Pancreas (tissue), 10 donors: ENCODE results near the gene MTMR10. TPM values are rescaled to one million over a fixed set of nuclear protein-coding genes. Genes with fewer than 3 reads are reported as not detected.

Experiments used
- ATAC-seq, 4 donors: fragments of 200-7000 bp; cut with Tn5 transposase; one replicate each; pipeline versions ENCODE4 v1.8.0 to v1.9.1; 2020; ENCODE audit warnings: mild to moderate bottlenecking in 4 of 4, moderate library complexity in 4 of 4
- DNase-seq, 6 donors: peaks; one replicate each; pipeline ENCODE4 v3.0.0-alpha.2; 2020
- FAIRE-seq: peaks from 2 replicates; lab custom pipeline; 2012; peaks lifted over from hg19 to GRCh38; lab: Jason Lieb, UNC
- H3K27ac ChIP-seq, 4 donors: fragments of 200-600 bp; sonication (generic); 1 replicate in 3 of 4; 2 replicates in 1 of 4; pipeline versions ENCODE4 v1.5.0 to v1.8.0; 2020
- H3K27me3 ChIP-seq, 4 donors: fragments of 200-600 bp; one replicate each; pipeline ENCODE4 v1.8.0; 2021
- H3K36me3 ChIP-seq, 3 donors: fragments of 200-600 bp; sonication (generic) in 1 of 3; one replicate each; pipeline versions ENCODE4 v1.5.0 to v1.8.0; 2020 to 2021
- H3K4me1 ChIP-seq, 3 donors: fragments of 200-600 bp; one replicate each; pipeline ENCODE4 v1.8.0; 2021
- H3K4me3 ChIP-seq, 4 donors: fragments of 200-600 bp; sonication (generic) in 2 of 4; one replicate each; pipeline versions ENCODE4 v1.5.0 to v1.8.0; 2020 to 2021
- H3K9me3 ChIP-seq, 4 donors: fragments of 200-600 bp; one replicate each; pipeline ENCODE4 v1.8.0; 2021
- WGBS, 2 donors: extraction: QIAGEN DNeasy Blood & Tissue Kit; methylation state at CpG; one replicate each; pipeline ENCODE4 v1.1.7; 2013; 5-methylcytosine and 5-hydroxymethylcytosine counted together
- intact Hi-C, 3 donors: fragments of 100-400 bp; cut with DNase I; formaldehyde crosslinking; loops; one replicate each; pipeline versions ENCODE4 v1.11.1 to v1.14.2; 2022
- polyA plus RNA-seq, 2 donors: library from polyadenylated mRNA; stranded (reverse); fragments of 200-250 nt; gene quantifications; one replicate each; pipeline ENCODE4 v1.2.3, GENCODE V29; 2013
- total RNA-seq, 6 donors: library from RNA; stranded (reverse); fragmentation: NEBNext Ultra II Directional in 4 of 6; extraction: Animal tissue kit (Norgen Biotek cat#: 25700) in 4 of 6; gene quantifications; one replicate each; pipeline versions ENCODE4 v1.2.1 to v1.2.4, GENCODE V29; 2021 to 2023
- TF ChIP-seq, protein P1 (sequence below), 4 donors: fragments of 200-600 bp; sonication (generic) in 3 of 4; IDR thresholded peaks; one replicate each; pipeline versions ENCODE4 v1.5.0 to v1.8.0; 2021; ENCODE audit warnings: antibody characterized with exemption in 4 of 4
- donor health status: healthy with polysubstance abuse.
- donor health status: DM: no; HTN: no; CAD: no; lungs with moderate emphysema.
- donor health status: DM: no; HTN: no; CAD: no.
- donor health status: control.
- donor health status: control.
- donor health status: Bipolar disorder and iron deficiency.
- donor health status: DM: yes; HTN: yes; CAD: no.
- donor health status: DM: no; HTN: no; CAD: no.
- donor health status: DM: no; HTN: no; CAD: no.
- donor health status: DM: yes; HTN: yes; CAD: no.

The MTMR10 gene, protein sequence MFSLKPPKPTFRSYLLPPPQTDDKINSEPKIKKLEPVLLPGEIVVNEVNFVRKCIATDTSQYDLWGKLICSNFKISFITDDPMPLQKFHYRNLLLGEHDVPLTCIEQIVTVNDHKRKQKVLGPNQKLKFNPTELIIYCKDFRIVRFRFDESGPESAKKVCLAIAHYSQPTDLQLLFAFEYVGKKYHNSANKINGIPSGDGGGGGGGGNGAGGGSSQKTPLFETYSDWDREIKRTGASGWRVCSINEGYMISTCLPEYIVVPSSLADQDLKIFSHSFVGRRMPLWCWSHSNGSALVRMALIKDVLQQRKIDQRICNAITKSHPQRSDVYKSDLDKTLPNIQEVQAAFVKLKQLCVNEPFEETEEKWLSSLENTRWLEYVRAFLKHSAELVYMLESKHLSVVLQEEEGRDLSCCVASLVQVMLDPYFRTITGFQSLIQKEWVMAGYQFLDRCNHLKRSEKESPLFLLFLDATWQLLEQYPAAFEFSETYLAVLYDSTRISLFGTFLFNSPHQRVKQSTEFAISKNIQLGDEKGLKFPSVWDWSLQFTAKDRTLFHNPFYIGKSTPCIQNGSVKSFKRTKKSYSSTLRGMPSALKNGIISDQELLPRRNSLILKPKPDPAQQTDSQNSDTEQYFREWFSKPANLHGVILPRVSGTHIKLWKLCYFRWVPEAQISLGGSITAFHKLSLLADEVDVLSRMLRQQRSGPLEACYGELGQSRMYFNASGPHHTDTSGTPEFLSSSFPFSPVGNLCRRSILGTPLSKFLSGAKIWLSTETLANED
- total RNA-seq (10 to 100 TPM in 5 of 6 donors, 1 to 10 TPM in 1; 7.5 to 18.9 (median 12.0) TPM), polyA plus RNA-seq (10 to 100 TPM in 1 of 2 donors, 1 to 10 TPM in 1; 8.6 to 12.7 TPM)

DNA sequence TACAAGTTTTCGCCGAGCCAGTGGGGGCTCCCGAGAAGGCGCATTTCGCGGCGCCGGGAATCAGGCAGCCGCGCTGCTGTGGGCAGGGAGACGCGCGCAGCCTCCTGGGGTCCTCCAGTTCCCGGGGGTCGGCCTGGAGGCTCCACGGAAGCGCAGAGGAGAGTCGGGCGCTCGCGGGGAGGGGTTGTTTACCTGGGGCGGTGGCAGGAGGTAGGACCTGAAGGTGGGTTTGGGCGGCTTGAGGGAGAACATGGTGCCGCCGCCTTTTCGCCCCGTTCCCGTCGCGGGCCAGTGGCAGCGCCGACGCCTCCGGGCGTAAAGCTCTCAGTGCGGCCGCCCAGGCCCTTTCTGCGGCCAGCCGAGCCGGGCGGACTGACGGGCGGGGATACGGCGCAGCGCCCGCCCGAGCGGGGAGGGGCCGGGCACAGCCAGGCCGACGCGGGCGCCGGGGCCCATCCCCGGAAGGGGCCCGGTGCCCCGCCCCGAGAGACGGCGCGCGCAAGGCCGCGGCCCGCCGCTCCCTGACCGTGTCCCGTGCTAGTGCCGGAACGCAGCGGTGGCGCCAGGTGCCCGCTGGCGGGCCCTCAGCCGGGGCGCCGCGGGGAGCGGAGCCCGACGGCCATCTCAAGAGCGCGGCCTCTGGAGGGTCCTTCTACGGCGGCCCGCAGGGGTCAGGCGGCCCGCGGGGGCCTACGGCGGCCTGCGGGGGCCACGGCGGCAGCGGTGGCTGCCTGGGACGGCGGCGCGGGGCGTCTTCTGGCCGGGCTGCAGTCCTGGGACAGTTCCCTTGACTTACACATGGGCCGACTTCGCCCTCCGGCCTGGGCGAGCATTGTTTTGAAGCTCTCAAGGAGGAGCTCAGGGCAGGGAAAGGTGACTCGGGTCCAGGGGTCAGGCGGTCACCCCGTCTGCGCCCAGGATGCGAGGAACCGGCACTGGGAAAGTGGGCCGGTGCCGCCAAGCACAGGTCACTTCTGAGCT, at the start of gene MTMR10:
Gene MTMR10 (minus strand): TSS at position 374 of the 981 bp plus-strand sequence. CDS start 122 bp downstream, at position 252.
- ATAC-seq (peak; percentile 92 to 97 (median 95)), FAIRE-seq (no peak), DNase-seq (peak; percentile 72 to 89 (median 78))
- intact Hi-C loops = no loop called here
- H3K4me1 ChIP-seq = peaks cover 0 to 29% (median 17%) of the 10 kb centered on the region in 3 donors
- H3K27ac ChIP-seq = peak within 1 kb of the TSS; percentile 71 to 96 (median 90)
- no peaks in the 10 kb centered on the region for H3K27me3 ChIP-seq
- H3K9me3 ChIP-seq = no peaks in the 10 kb centered on the region
- H3K36me3 ChIP-seq = no peaks in the 10 kb centered on the region
- TF ChIP-seq, protein P1, sequence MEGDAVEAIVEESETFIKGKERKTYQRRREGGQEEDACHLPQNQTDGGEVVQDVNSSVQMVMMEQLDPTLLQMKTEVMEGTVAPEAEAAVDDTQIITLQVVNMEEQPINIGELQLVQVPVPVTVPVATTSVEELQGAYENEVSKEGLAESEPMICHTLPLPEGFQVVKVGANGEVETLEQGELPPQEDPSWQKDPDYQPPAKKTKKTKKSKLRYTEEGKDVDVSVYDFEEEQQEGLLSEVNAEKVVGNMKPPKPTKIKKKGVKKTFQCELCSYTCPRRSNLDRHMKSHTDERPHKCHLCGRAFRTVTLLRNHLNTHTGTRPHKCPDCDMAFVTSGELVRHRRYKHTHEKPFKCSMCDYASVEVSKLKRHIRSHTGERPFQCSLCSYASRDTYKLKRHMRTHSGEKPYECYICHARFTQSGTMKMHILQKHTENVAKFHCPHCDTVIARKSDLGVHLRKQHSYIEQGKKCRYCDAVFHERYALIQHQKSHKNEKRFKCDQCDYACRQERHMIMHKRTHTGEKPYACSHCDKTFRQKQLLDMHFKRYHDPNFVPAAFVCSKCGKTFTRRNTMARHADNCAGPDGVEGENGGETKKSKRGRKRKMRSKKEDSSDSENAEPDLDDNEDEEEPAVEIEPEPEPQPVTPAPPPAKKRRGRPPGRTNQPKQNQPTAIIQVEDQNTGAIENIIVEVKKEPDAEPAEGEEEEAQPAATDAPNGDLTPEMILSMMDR (IDR thresholded peaks at IDR 0.05) = no peak
- 0% methylated on average over 82 to 114 of the region's 114 CpGs for WGBS, 2 donors
- H3K4me3 ChIP-seq = peak within 1 kb of the TSS; percentile 63 to 93 (median 72)

DNA sequence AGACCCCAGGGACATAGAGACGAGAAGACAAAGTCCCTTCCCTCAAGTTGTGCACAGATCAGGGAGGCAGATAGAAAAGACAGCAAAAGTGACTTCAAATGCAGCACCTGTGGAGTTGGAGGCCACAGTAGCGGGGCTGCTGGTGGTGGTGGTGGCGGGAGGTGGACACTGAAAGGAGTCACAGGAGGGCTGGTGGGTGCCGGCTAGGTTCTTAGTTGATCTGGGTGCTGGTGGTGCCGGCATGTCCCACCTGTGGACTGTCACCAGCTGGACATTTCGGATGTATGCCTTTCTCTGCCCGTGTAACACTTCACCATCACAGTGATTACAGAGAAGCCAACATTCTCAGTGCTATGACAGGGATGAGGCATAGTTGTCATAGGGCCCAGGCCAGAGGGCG, 49.2 kb upstream of the MTMR10 start:
- H3K27ac ChIP-seq = no peak overlapping the region
- H3K27me3 ChIP-seq = no peaks in the 10 kb centered on the region
- H3K4me3 ChIP-seq = no peak overlapping the region
- TF ChIP-seq, protein P1 (IDR thresholded peaks at IDR 0.05) = no peak
- H3K36me3 ChIP-seq = no peaks in the 10 kb centered on the region
- no peaks in the 10 kb centered on the region for H3K4me1 ChIP-seq
- ATAC-seq = no peak
- intact Hi-C loops = no loop called here
- no peak for FAIRE-seq
- DNase-seq = no peak
- H3K9me3 ChIP-seq = no peaks in the 10 kb centered on the region
- 81 to 93% methylated on average over 8 of the region's 8 CpGs for WGBS, 2 donors

DNA sequence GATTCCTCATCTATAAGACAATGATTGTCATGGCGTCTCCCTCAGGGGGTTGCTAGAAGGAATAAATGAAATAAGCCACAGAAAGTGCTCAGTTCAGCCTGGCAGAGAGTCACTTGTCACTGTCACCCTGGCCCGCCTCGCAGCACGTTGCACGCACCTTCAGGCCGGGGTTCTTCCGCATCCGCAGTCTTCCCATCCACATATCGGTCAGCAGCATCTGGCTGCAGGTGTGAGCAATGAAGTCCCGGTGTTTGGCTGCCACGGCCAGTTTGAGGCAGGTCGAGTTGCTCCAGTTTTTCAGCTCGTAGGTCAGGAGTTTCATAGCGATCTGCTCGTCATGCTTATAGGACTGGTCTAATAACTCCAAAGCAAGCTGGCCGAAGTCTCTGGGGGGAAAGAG, 48.5 kb upstream of the MTMR10 start:
- intact Hi-C loops = no loop called here
- TF ChIP-seq, protein P1 (IDR thresholded peaks at IDR 0.05) = no peak
- Histone ChIP-seq H3K36me3 (no peaks in the 10 kb centered on the region), H3K4me3 (no peak overlapping the region), H3K27me3 (no peaks in the 10 kb centered on the region), H3K27ac (no peak overlapping the region), H3K9me3 (no peaks in the 10 kb centered on the region), H3K4me1 (no peaks in the 10 kb centered on the region)
- no peak for DNase-seq
- WGBS, 2 donors = 82 to 91% methylated on average over 16 of the region's 16 CpGs
- ATAC-seq = no peak
- FAIRE-seq = no peak

DNA sequence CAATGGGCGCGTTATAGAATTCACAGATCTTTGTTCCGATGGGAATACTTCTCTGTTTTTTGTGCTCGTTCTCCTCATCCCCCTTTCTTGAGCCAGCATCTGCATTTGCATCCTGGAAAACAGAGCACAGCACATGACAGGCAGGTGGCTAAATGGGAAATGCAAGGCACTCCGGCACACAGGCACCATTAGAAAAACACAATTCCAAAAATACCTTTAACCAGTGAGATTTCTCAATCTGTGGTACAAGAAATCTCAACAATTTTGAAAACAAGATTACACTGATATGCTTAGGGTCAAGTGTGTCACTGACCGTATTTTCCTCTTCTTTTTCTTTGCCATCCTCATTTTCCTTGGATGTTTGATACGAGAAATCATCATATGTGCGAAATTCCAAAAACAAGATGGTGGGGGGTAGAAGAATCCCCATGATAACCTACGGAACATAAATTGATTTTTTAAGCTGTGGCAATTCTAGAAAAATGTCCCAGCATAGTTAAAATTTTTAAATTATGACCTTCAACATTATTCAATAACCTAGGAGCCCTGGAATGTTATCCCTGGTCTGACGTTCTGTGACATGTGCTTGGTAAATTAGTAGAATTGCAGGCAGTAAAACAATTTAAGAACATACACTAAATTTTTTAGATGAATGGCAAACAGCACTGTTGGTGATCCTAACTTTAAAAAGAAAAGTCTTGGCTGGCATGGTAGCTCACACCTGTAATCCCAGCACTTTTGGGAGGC, 46.5 kb upstream of the MTMR10 start:
- Histone ChIP-seq H3K4me1 (no peaks in the 10 kb centered on the region), H3K9me3 (no peaks in the 10 kb centered on the region), H3K4me3 (no peak overlapping the region), H3K27me3 (no peaks in the 10 kb centered on the region), H3K27ac (no peak overlapping the region), H3K36me3 (no peaks in the 10 kb centered on the region)
- FAIRE-seq (no peak), ATAC-seq (peak in 1 of 4 donors; percentile 21), DNase-seq (no peak)
- intact Hi-C loops = no loop called here
- TF ChIP-seq, protein P1 (IDR thresholded peaks at IDR 0.05) = no peak
- 72 to 77% methylated on average over 10 of the region's 10 CpGs for WGBS, 2 donors
